Neural progenitor cell (in vitro differentiated cells): ENCODE measurements around the gene POLE4. TPM values are rescaled to one million over a fixed set of nuclear protein-coding genes. Genes with fewer than 3 reads are reported as not detected.

ENCODE experiments used
- DNase-seq: peaks from one replicate; pipeline ENCODE4 v3.0.0-alpha.2; 2016; ENCODE audit warnings: low spot score
- H2AFZ ChIP-seq: fragments of 200-600 bp; sonication (generic); replicated peaks from 2 replicates; pipeline ENCODE4 v1.6.1; 2016; ENCODE audit warnings: antibody characterized with exemption
- H3F3A ChIP-seq: fragments of 200-600 bp; sonication (generic); 2 replicates; pipeline ENCODE4 v1.6.1; 2016; ENCODE audit warnings: antibody characterized with exemption, low read depth
- H3K27ac ChIP-seq: fragments of 200-600 bp; sonication (generic); 2 replicates; pipeline ENCODE4 v1.5.1; 2016; ENCODE audit warnings: mild to moderate bottlenecking
- H3K27me3 ChIP-seq: fragments of 200-600 bp; sonication (generic); 2 replicates; pipeline ENCODE4 v1.6.1; 2016; ENCODE audit warnings: mild to moderate bottlenecking, moderate library complexity
- H3K36me3 ChIP-seq: fragments of 200-600 bp; sonication (generic); 2 replicates; pipeline ENCODE4 v1.5.1; 2016
- H3K4me1 ChIP-seq: fragments of 200-600 bp; sonication (generic); 2 replicates; pipeline ENCODE4 v1.6.1; 2016; ENCODE audit warnings: mixed run types
- H3K4me2 ChIP-seq: fragments of 200-600 bp; sonication (generic); 2 replicates; pipeline ENCODE4 v1.6.1; 2016
- H3K4me3 ChIP-seq: fragments of 200-600 bp; sonication (generic); 2 replicates; pipeline ENCODE4 v1.5.1; 2016
- H3K79me2 ChIP-seq: fragments of 200-600 bp; sonication (generic); 2 replicates; pipeline ENCODE4 v1.6.1; 2016; ENCODE audit warnings: low read depth
- H3K9ac ChIP-seq: fragments of 200-600 bp; sonication (generic); 2 replicates; pipeline ENCODE4 v1.6.1; 2016
- H3K9me3 ChIP-seq: fragments of 200-600 bp; sonication (generic); 2 replicates; pipeline ENCODE4 v1.5.1; 2016; ENCODE audit warnings: low read depth
- H4K20me1 ChIP-seq: fragments of 200-600 bp; sonication (generic); 2 replicates; pipeline ENCODE4 v1.6.1; 2016; ENCODE audit warnings: low read depth
- H3K27ac Mint-ChIP-seq: 3 replicates; pipeline ENCODE4 v1.8.0; 2021; ENCODE audit warnings: mixed read lengths
- H3K27me3 Mint-ChIP-seq: 2 replicates; pipeline ENCODE4 v1.8.0; 2022; ENCODE audit warnings: low read depth, mild to moderate bottlenecking, inconsistent platforms, moderate library complexity, mixed read lengths; ENCODE audit not compliant: insufficient read depth
- H3K36me3 Mint-ChIP-seq: 3 replicates; pipeline ENCODE4 v1.8.0; 2021; ENCODE audit warnings: mixed read lengths
- H3K4me1 Mint-ChIP-seq: 3 replicates; pipeline ENCODE4 v1.8.0; 2021; ENCODE audit warnings: mixed read lengths
- H3K4me3 Mint-ChIP-seq: 3 replicates; pipeline ENCODE4 v1.8.0; 2021; ENCODE audit warnings: mild to moderate bottlenecking, moderate library complexity, mixed read lengths
- H3K9me3 Mint-ChIP-seq: 3 replicates; pipeline ENCODE4 v1.8.0; 2020; ENCODE audit warnings: mixed read lengths
- CTCF ChIP-seq: fragments of 200-600 bp; sonication (generic); IDR thresholded peaks from 2 replicates; pipeline ENCODE4 v1.5.1; 2017; ENCODE audit warnings: antibody characterized with exemption, mild to moderate bottlenecking
- EZH2 ChIP-seq: fragments of 200-600 bp; sonication (generic); IDR thresholded peaks from 2 replicates; pipeline ENCODE4 v1.6.1; 2017; ENCODE audit warnings: antibody characterized with exemption, mild to moderate bottlenecking, moderate library complexity
- EZH2phosphoT487 ChIP-seq: fragments of 200-600 bp; sonication (generic); IDR thresholded peaks from 2 replicates; pipeline ENCODE4 v1.6.1; 2017; ENCODE audit warnings: antibody characterized with exemption
- total RNA-seq: library from RNA; depleted of rRNA; stranded (reverse); fragments of >200 nt; gene quantifications from 2 replicates; pipeline ENCODE4 v1.2.3, GENCODE V29; 2015; ENCODE audit warnings: low replicate concordance

The POLE4 gene
- total RNA-seq, 1 donor from 2014 or later: 15.4 TPM

GRCh38 chr2:75006041-75006440 lies 47.6 kb downstream of the POLE4 start:
- H3K79me2 ChIP-seq: no peaks in the 10 kb centered on the region
- Mint-ChIP-seq H3K27ac (no peak overlapping the region), H3K36me3 (peaks cover 2% of the 10 kb centered on the region), H3K4me1 (peaks cover 3% of the 10 kb centered on the region), H3K4me3 (no peak overlapping the region), H3K27me3 (no peaks in the 10 kb centered on the region), H3K9me3 (no peaks in the 10 kb centered on the region)
- no peak overlapping the region for H2AFZ ChIP-seq
- DNase-seq: no peak
- no peaks in the 10 kb centered on the region for H3K4me1 ChIP-seq
- H3F3A ChIP-seq: no peaks in the 10 kb centered on the region
- H4K20me1 ChIP-seq: no peaks in the 10 kb centered on the region
- no peak overlapping the region for H3K4me2 ChIP-seq
- TF ChIP-seq EZH2phosphoT487 (no peak), CTCF (no peak), EZH2 (no peak)
- no peaks in the 10 kb centered on the region for H3K9me3 ChIP-seq
- H3K27ac ChIP-seq: no peak overlapping the region
- no peak overlapping the region for H3K4me3 ChIP-seq
- H3K36me3 ChIP-seq: no peaks in the 10 kb centered on the region
- no peak overlapping the region for H3K9ac ChIP-seq
- H3K27me3 ChIP-seq: no peaks in the 10 kb centered on the region

GRCh38 chr2:75007061-75007460 lies 48.6 kb downstream of the POLE4 start:
- no peak overlapping the region for H3K4me3 ChIP-seq
- TF ChIP-seq EZH2: no peak
- no peaks in the 10 kb centered on the region for H3F3A ChIP-seq
- H3K9ac ChIP-seq: no peak overlapping the region
- Mint-ChIP-seq H3K27me3 (no peaks in the 10 kb centered on the region), H3K27ac (no peak overlapping the region), H3K9me3 (no peaks in the 10 kb centered on the region), H3K4me1 (peaks cover 3% of the 10 kb centered on the region), H3K4me3 (no peak overlapping the region), H3K36me3 (peaks cover 2% of the 10 kb centered on the region)
- no peaks in the 10 kb centered on the region for H3K27me3 ChIP-seq
- no peaks in the 10 kb centered on the region for H3K9me3 ChIP-seq
- no peaks in the 10 kb centered on the region for H3K4me1 ChIP-seq
- H3K36me3 ChIP-seq: no peaks in the 10 kb centered on the region
- DNase-seq: no peak
- no peak overlapping the region for H3K4me2 ChIP-seq
- no peak overlapping the region for H3K27ac ChIP-seq
- H4K20me1 ChIP-seq: no peaks in the 10 kb centered on the region
- H3K79me2 ChIP-seq: no peaks in the 10 kb centered on the region
- H2AFZ ChIP-seq: no peak overlapping the region

- no peak overlapping the region for H2AFZ ChIP-seq
- no peaks in the 10 kb centered on the region for H3K4me1 ChIP-seq
- no peak for TF ChIP-seq EZH2
- no peak for TF ChIP-seq EZH2phosphoT487
- DNase-seq: no peak
- no peaks in the 10 kb centered on the region for H3K36me3 ChIP-seq
- no peaks in the 10 kb centered on the region for H3K27me3 Mint-ChIP-seq
- H3K4me1 Mint-ChIP-seq: peaks cover 3% of the 10 kb centered on the region
- no peaks in the 10 kb centered on the region for H3K27me3 ChIP-seq
- no peaks in the 10 kb centered on the region for H3K9me3 ChIP-seq
- no peaks in the 10 kb centered on the region for H4K20me1 ChIP-seq
- no peaks in the 10 kb centered on the region for H3F3A ChIP-seq
- no peak overlapping the region for H3K27ac ChIP-seq
- H3K4me3 ChIP-seq: no peak overlapping the region
- no peaks in the 10 kb centered on the region for H3K9me3 Mint-ChIP-seq
- no peak overlapping the region for H3K27ac Mint-ChIP-seq
- H3K79me2 ChIP-seq: no peaks in the 10 kb centered on the region
- no peak overlapping the region for H3K9ac ChIP-seq
- no peak overlapping the region for H3K4me2 ChIP-seq
- H3K4me3 Mint-ChIP-seq: no peak overlapping the region
- H3K36me3 Mint-ChIP-seq: peaks cover 2% of the 10 kb centered on the region
Measured at GRCh38 chr2:75007819-75008218, 49.4 kb downstream of the POLE4 start.

GRCh38 chr2:75010571-75010970 lies 52.1 kb downstream of the POLE4 start:
- Mint-ChIP-seq H3K27ac (no peak overlapping the region), H3K4me1 (peaks cover 3% of the 10 kb centered on the region), H3K27me3 (peaks cover 3% of the 10 kb centered on the region), H3K36me3 (no peaks in the 10 kb centered on the region), H3K9me3 (no peaks in the 10 kb centered on the region), H3K4me3 (no peak overlapping the region)
- Histone ChIP-seq H3F3A (no peaks in the 10 kb centered on the region), H3K27ac (no peak overlapping the region), H3K79me2 (no peaks in the 10 kb centered on the region), H3K4me3 (no peak overlapping the region), H3K27me3 (no peaks in the 10 kb centered on the region), H3K9me3 (no peaks in the 10 kb centered on the region), H3K4me2 (no peak overlapping the region), H2AFZ (no peak overlapping the region), H4K20me1 (no peaks in the 10 kb centered on the region), H3K4me1 (no peaks in the 10 kb centered on the region), H3K36me3 (no peaks in the 10 kb centered on the region), H3K9ac (no peak overlapping the region)
- no peak for DNase-seq
- no peak for TF ChIP-seq EZH2

GRCh38 chr2:75012080-75012479 lies 53.6 kb downstream of the POLE4 start:
- no peaks in the 10 kb centered on the region for H4K20me1 ChIP-seq
- Mint-ChIP-seq H3K36me3 (no peaks in the 10 kb centered on the region), H3K27me3 (peaks cover 3% of the 10 kb centered on the region), H3K9me3 (no peaks in the 10 kb centered on the region), H3K4me3 (no peak overlapping the region), H3K27ac (no peak overlapping the region), H3K4me1 (peaks cover 3% of the 10 kb centered on the region)
- no peak overlapping the region for H3K27ac ChIP-seq
- TF ChIP-seq CTCF (no peak), EZH2phosphoT487 (no peak), EZH2 (no peak)
- no peaks in the 10 kb centered on the region for H3K79me2 ChIP-seq
- no peaks in the 10 kb centered on the region for H3K36me3 ChIP-seq
- H3K4me2 ChIP-seq: no peak overlapping the region
- no peak overlapping the region for H2AFZ ChIP-seq
- no peaks in the 10 kb centered on the region for H3F3A ChIP-seq
- no peak overlapping the region for H3K4me3 ChIP-seq
- no peak for DNase-seq
- no peak overlapping the region for H3K9ac ChIP-seq
- no peaks in the 10 kb centered on the region for H3K4me1 ChIP-seq
- H3K9me3 ChIP-seq: no peaks in the 10 kb centered on the region
- no peaks in the 10 kb centered on the region for H3K27me3 ChIP-seq
